NOMO-1 treated with dmso at 0.1 percent for 144 hours (cell line): ENCODE results near the gene SERTAD1.

ENCODE experiments used
- DNase-seq: peaks from one replicate; lab custom pipeline; 2025; ENCODE audit not compliant: unreplicated experiment; lab: John Stamatoyannopoulos, UW

SERTAD1 gene

GRCh38 chr19:40380199-40381037, 45.4 kb downstream of the SERTAD1 start:
- no peak for DNase-seq

- no peak for DNase-seq
Observed at GRCh38 chr19:40379446-40380198, 46.2 kb downstream of the SERTAD1 start.

GRCh38 chr19:40378509-40378908, 47.3 kb downstream of the SERTAD1 start:
- DNase-seq, result no peak

GRCh38 chr19:40377876-40378385, 47.9 kb downstream of the SERTAD1 start:
- DNase-seq, result no peak

GRCh38 chr19:40376286-40376862, 49.4 kb downstream of the SERTAD1 start:
- no peak for DNase-seq

- no peak for DNase-seq
Observed at GRCh38 chr19:40374084-40374483, 51.7 kb downstream of the SERTAD1 start.

GRCh38 chr19:40371802-40372122, 54.0 kb downstream of the SERTAD1 start:
- DNase-seq, result no peak
